Activated B cell treated with CpG ODN at 0.5 μM for 24 hours (primary cell): ENCODE data around the gene GIMAP8. TPM values are rescaled to one million over a fixed set of nuclear protein-coding genes. Genes with fewer than 3 reads are reported as not detected.

Experiments
- ATAC-seq: fragments of 200-7000 bp; cut with Tn5 transposase; one replicate; pipeline ENCODE4 v1.10.0; 2021; ENCODE audit warnings: low read depth, mild to moderate bottlenecking, moderate library complexity
- CTCF ChIA-PET: fragments of 350-600 bp; sonication (Branson Sonifier 250); formaldehyde crosslinking; loops from one replicate; lab custom pipeline; 2021; ENCODE audit warnings: antibody characterized with exemption; lab: Charles Lee
- POLR2A ChIA-PET: fragments of 350-600 bp; sonication (Branson Sonifier 250); formaldehyde crosslinking; loops from one replicate; lab custom pipeline; 2021; ENCODE audit warnings: antibody characterized with exemption; lab: Charles Lee
- DNase-seq: peaks from one replicate; pipeline ENCODE4 v3.0.0; 2022
- H3K27ac Mint-ChIP-seq: one replicate; pipeline ENCODE4 v1.8.0; 2020; ENCODE audit warnings: mixed read lengths
- H3K27me3 Mint-ChIP-seq: one replicate; pipeline ENCODE4 v1.8.0; 2021; ENCODE audit warnings: mixed read lengths
- H3K36me3 Mint-ChIP-seq: one replicate; pipeline ENCODE4 v1.8.0; 2021; ENCODE audit warnings: low read depth, mixed read lengths
- H3K4me1 Mint-ChIP-seq: one replicate; pipeline ENCODE4 v1.8.0; 2021; ENCODE audit warnings: mixed read lengths
- H3K4me3 Mint-ChIP-seq: one replicate; pipeline ENCODE4 v1.8.0; 2020; ENCODE audit warnings: mild to moderate bottlenecking, mixed read lengths
- H3K9me3 Mint-ChIP-seq: one replicate; pipeline ENCODE4 v1.8.0; 2020; ENCODE audit warnings: mixed read lengths
- intact Hi-C: fragments of 100-400 bp; cut with micrococcal nuclease; formaldehyde crosslinking; loops from one replicate; pipeline ENCODE4 v1.15.1; 2024
- total RNA-seq: library from RNA; stranded (reverse); gene quantifications from 2 replicates; pipeline ENCODE4 v1.2.3, GENCODE V29; 2022
- TF ChIP-seq, protein P1 (sequence below): fragments of 200-600 bp; IDR thresholded peaks from one replicate; pipeline ENCODE4 v1.8.0; 2022; ENCODE audit warnings: antibody characterized with exemption, mild to moderate bottlenecking

The GIMAP8 gene
- total RNA-seq, 1 donor from 2014 or later = not detected

DNA sequence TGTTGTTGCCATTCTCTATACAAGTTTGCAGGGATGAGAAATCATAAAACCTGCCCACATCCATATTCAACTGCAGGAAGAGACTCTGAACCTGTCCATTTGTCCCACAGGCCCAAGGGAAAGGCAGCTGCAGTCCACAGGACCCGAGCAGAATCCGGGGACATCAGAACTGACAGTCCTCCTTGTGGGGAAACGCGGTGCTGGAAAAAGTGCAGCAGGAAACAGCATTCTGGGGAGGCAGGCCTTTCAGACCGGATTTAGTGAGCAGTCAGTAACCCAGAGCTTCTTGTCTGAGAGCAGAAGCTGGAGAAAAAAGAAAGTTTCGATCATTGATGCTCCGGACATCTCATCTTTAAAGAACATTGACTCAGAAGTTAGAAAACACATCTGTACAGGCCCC is 23.5 kb downstream of the GIMAP8 start:
- CTCF ChIA-PET = no interaction called here
- Mint-ChIP-seq H3K36me3 (no peaks in the 10 kb centered on the region), H3K4me1 (no peaks in the 10 kb centered on the region)

DNA sequence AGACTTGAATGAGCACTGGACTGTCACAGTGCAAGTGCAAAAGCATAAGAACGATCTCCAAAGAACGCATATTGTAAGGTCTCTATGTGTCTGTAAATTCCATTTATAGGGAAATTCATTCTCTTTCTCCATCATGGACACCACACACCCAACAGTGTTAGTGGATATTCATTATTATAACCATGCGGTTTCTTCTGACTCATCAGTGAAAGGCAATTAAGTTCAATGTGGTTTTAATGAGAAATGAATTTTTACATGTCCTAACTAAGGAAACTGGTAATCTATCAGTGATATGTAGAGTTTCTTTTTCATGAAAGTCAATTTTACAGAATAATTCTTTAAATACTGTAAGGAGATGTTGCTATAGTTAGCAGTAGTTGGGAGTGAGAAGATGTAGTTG is 25.9 kb downstream of the GIMAP8 start:
- DNase-seq (no peak), ATAC-seq (no peak)
- no peak overlapping the region for H3K4me3 Mint-ChIP-seq
- ChIA-PET POLR2A (no interaction called here), CTCF (no interaction called here)
- H3K27me3 Mint-ChIP-seq = peaks cover 12% of the 10 kb centered on the region
- TF ChIP-seq, protein P1, sequence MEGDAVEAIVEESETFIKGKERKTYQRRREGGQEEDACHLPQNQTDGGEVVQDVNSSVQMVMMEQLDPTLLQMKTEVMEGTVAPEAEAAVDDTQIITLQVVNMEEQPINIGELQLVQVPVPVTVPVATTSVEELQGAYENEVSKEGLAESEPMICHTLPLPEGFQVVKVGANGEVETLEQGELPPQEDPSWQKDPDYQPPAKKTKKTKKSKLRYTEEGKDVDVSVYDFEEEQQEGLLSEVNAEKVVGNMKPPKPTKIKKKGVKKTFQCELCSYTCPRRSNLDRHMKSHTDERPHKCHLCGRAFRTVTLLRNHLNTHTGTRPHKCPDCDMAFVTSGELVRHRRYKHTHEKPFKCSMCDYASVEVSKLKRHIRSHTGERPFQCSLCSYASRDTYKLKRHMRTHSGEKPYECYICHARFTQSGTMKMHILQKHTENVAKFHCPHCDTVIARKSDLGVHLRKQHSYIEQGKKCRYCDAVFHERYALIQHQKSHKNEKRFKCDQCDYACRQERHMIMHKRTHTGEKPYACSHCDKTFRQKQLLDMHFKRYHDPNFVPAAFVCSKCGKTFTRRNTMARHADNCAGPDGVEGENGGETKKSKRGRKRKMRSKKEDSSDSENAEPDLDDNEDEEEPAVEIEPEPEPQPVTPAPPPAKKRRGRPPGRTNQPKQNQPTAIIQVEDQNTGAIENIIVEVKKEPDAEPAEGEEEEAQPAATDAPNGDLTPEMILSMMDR = no peak
- H3K9me3 Mint-ChIP-seq = no peaks in the 10 kb centered on the region
- intact Hi-C loops = no loop called here
- H3K27ac Mint-ChIP-seq = no peak overlapping the region
- H3K4me1 Mint-ChIP-seq = no peaks in the 10 kb centered on the region
- no peaks in the 10 kb centered on the region for H3K36me3 Mint-ChIP-seq

More for the DNA sequence above, 23.5 kb downstream of the GIMAP8 start:
- H3K9me3 Mint-ChIP-seq = no peaks in the 10 kb centered on the region
- H3K4me3 Mint-ChIP-seq = no peak overlapping the region
- ATAC-seq = no peak
- H3K27me3 Mint-ChIP-seq = peaks cover 12% of the 10 kb centered on the region
- intact Hi-C loops = no loop called here
- POLR2A ChIA-PET = no interaction called here
- no peak for DNase-seq
- TF ChIP-seq, protein P1 = no peak
- no peak overlapping the region for H3K27ac Mint-ChIP-seq

DNA sequence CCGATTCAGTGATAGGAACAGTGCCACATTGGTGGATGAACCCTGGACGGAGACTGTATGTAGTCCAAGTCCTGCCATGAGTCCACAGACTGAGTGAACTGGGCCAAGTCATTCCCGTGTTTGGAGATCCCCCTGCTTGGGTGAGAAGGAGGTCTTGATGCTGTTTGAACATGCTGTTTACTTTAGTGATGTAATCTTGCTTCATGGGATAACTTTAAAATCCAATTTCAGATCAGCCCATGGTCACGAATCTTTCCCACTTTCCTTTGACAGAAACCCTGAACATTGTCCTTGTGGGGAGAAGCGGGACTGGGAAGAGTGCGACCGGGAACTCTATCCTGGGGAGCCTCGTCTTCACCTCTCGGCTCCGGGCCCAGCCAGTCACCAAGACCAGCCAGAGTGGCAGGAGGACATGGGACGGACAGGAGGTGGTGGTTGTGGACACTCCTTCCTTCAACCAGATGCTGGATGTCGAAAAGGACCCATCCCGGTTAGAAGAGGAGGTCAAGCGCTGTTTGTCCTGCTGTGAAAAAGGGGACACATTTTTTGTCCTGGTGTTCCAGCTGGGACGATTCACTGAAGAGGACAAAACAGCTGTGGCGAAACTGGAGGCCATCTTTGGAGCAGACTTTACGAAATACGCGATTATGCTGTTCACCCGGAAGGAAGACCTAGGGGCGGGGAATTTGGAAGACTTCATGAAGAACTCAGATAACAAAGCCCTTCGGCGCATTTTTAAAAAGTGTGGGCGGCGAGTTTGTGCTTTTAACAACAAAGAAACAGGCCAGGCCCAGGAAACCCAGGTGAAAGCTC is 26.6 kb downstream of the GIMAP8 start:
- Mint-ChIP-seq H3K36me3 (no peaks in the 10 kb centered on the region), H3K27me3 (peaks cover 10% of the 10 kb centered on the region), H3K4me3 (no peak overlapping the region), H3K4me1 (peaks cover 4% of the 10 kb centered on the region), H3K27ac (no peak overlapping the region), H3K9me3 (no peaks in the 10 kb centered on the region)
- DNase-seq (no peak), ATAC-seq (no peak)
- TF ChIP-seq, protein P1 = no peak
- POLR2A ChIA-PET = no interaction called here
- intact Hi-C loops = no loop called here
- CTCF ChIA-PET = no interaction called here

DNA sequence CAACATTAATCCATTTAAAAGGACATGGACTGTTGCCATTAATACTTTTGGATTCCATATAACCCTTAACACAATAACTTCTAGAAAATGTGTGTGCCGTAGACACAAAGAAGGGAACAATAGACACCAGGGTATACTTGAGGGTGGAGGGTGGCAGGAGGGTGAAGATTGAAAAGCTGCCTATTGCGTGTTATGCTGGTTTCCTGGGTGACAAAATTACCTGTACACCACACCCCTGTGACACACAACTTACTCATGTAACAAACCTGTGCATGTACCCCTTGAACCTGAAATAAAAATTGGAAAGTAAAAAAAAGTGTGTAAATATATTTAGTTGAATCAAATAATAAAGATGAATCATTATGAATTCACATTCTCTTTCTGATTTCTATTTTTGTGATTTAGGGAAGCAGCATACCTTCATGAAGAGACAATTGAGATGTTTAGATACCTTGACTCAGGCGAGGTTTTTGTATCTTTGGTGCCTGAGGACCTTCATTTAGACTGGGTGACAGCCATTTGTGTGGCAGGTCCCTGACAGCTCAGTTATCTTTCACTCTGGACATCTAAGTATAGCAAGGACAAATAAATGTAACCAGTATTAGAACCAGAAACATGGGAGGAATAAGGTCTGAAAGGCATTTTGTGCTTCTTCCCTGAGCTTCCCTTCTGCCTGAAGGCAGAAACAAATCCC is 28.7 kb downstream of the GIMAP8 start:
- peaks cover 13% of the 10 kb centered on the region for H3K4me1 Mint-ChIP-seq
- no peaks in the 10 kb centered on the region for H3K9me3 Mint-ChIP-seq
- peaks cover 11% of the 10 kb centered on the region for H3K27me3 Mint-ChIP-seq
- no peaks in the 10 kb centered on the region for H3K36me3 Mint-ChIP-seq
- no peak for DNase-seq
- TF ChIP-seq, protein P1 = no peak
- POLR2A ChIA-PET = interaction anchor here (0.6 kb wide), 1 partner anchor 639 kb away, joined by 3 read pairs; no protein-coding TSS in a partner anchor
- no peak for ATAC-seq
- H3K27ac Mint-ChIP-seq = no peak overlapping the region
- no peak overlapping the region for H3K4me3 Mint-ChIP-seq
- CTCF ChIA-PET = no interaction called here
- intact Hi-C loops = no loop called here

DNA sequence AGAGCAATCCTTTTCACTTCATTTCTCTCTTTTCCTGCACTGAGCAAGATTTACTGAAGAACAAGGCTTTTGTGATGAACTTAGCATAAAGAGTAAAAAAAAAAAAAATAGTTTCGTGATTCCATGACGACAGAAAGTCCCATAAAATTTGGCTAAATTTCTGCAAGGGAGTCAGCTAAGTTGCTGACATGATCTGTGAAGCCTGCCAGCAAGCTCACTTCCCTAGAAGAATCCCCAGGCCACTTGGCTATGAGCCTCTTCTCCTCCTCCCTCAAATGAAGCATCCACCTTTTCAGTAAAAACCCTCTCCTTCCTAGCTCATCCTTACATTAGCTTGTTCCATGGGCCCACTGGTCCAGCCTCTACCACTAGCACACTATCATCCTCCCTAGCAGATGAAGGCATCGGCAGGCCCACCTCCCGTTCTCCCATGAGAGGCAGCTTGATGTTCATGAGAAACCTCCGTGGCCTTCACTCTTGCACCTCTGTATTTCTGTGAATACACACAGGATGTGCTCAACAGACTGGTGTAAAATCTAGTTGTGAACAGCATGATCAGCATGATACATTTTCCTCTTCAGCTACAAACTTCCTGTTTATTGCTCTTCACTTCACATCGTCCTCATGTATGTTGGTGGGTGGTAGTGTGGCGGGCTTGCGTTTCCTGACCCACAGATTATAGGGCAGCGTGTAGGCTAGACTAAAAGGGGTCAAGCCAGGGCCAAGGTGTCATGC is 30.9 kb downstream of the GIMAP8 start:
- Mint-ChIP-seq H3K36me3 (no peaks in the 10 kb centered on the region), H3K27me3 (peaks cover 8% of the 10 kb centered on the region), H3K27ac (no peak overlapping the region), H3K4me3 (no peak overlapping the region), H3K4me1 (peaks cover 17% of the 10 kb centered on the region), H3K9me3 (no peaks in the 10 kb centered on the region)
- no peak for DNase-seq
- ChIA-PET POLR2A (no interaction called here), CTCF (no interaction called here)
- TF ChIP-seq, protein P1 = no peak
- intact Hi-C loops = no loop called here
- no peak for ATAC-seq
